Glomerular endothelial cell (primary cell): Measurements from ENCODE around the gene PAPOLA. TPM values are rescaled to one million over a fixed set of nuclear protein-coding genes. Genes with fewer than 3 reads are reported as not detected.

Experiments used
- DNase-seq: peaks from one replicate; pipeline ENCODE4 v3.0.0-alpha.2; 2011; ENCODE audit warnings: low read depth, low spot score; ENCODE audit errors: extremely low read depth
- total RNA-seq: library from RNA; depleted of rRNA; stranded (reverse); fragments of >200 nt; gene quantifications from 2 replicates; pipeline ENCODE4 v1.2.3, GENCODE V29; 2015

Gene PAPOLA
- total RNA-seq, 1 donor from 2014 or later = 127 TPM

- no peak for DNase-seq
Observed at GRCh38 chr14:96584907-96585671, 82.9 kb downstream of the PAPOLA start.

- no peak for DNase-seq
Observed at GRCh38 chr14:96585672-96586013, 83.5 kb downstream of the PAPOLA start.

GRCh38 chr14:96586056-96586455 lies 83.9 kb downstream of the PAPOLA start:
- no peak for DNase-seq

GRCh38 chr14:96586921-96587822 lies 85.0 kb downstream of the PAPOLA start:
- no peak for DNase-seq

- DNase-seq = no peak
Observed at GRCh38 chr14:96587823-96588385, 85.7 kb downstream of the PAPOLA start.

- DNase-seq = no peak
Observed at GRCh38 chr14:96588410-96589257, 86.5 kb downstream of the PAPOLA start.

- DNase-seq = no peak
Observed at GRCh38 chr14:96589577-96589976, 87.4 kb downstream of the PAPOLA start.

GRCh38 chr14:96590190-96590864 lies 88.1 kb downstream of the PAPOLA start:
- DNase-seq = no peak

- DNase-seq = no peak
Observed at GRCh38 chr14:96592591-96593386, 90.6 kb downstream of the PAPOLA start.

- no peak for DNase-seq
Observed at GRCh38 chr14:96594961-96595360, 92.8 kb downstream of the PAPOLA start.

GRCh38 chr14:96597680-96598079 lies 95.5 kb downstream of the PAPOLA start:
- no peak for DNase-seq

GRCh38 chr14:96598332-96598928 lies 96.2 kb downstream of the PAPOLA start:
- DNase-seq = no peak

GRCh38 chr14:96599076-96599475 lies 96.9 kb downstream of the PAPOLA start:
- no peak for DNase-seq

- no peak for DNase-seq
Observed at GRCh38 chr14:96602186-96602585, 100.0 kb downstream of the PAPOLA start.

GRCh38 chr14:96603350-96604255 lies 101.4 kb downstream of the PAPOLA start:
- no peak for DNase-seq

- no peak for DNase-seq
Observed at GRCh38 chr14:96614481-96614881, 112.3 kb downstream of the PAPOLA start.

GRCh38 chr14:96616161-96616721 lies 114.1 kb downstream of the PAPOLA start:
- no peak for DNase-seq
